HG03135 (cell line): Measurements from ENCODE around the gene TPD52L2.

Source experiments
- ATAC-seq: cut with Tn5 transposase; IDR thresholded peaks from one replicate; pipeline ENCODE4 v1.9.1; 2021; ENCODE audit warnings: mild to moderate bottlenecking, moderate library complexity; ENCODE audit not compliant: unreplicated experiment

The TPD52L2 gene

GRCh38 chr20:63864978-63865640, at the start of gene TPD52L2:
TPD52L2 (plus strand) TSS chr20:63865270; CDS start chr20:63865366, 96 bp downstream.
- peak; percentile 66 for ATAC-seq

- ATAC-seq, result no peak
Measured at GRCh38 chr20:63815615-63816253, 49.3 kb upstream of the TPD52L2 start.

GRCh38 chr20:63819224-63819921, 45.7 kb upstream of the TPD52L2 start:
- no peak for ATAC-seq

- no peak for ATAC-seq
Measured at GRCh38 chr20:63821811-63822210, 43.3 kb upstream of the TPD52L2 start.

GRCh38 chr20:63822276-63822696, 42.8 kb upstream of the TPD52L2 start:
- ATAC-seq, result no peak

GRCh38 chr20:63823691-63824311, 41.3 kb upstream of the TPD52L2 start:
- no peak for ATAC-seq

GRCh38 chr20:63825331-63826118, 39.5 kb upstream of the TPD52L2 start:
- no peak for ATAC-seq

- ATAC-seq, result no peak
Measured at GRCh38 chr20:63826753-63827152, 38.3 kb upstream of the TPD52L2 start.

GRCh38 chr20:63828124-63828523, 36.9 kb upstream of the TPD52L2 start:
- no peak for ATAC-seq

GRCh38 chr20:63828545-63828944, 36.5 kb upstream of the TPD52L2 start:
- ATAC-seq, result no peak

- ATAC-seq, result no peak
Measured at GRCh38 chr20:63828951-63829350, 36.1 kb upstream of the TPD52L2 start.

- no peak for ATAC-seq
Measured at GRCh38 chr20:63829603-63829944, 35.5 kb upstream of the TPD52L2 start.

GRCh38 chr20:63829945-63830835, 34.9 kb upstream of the TPD52L2 start:
- peak; percentile 15 for ATAC-seq

- ATAC-seq, result peak; percentile 58
Measured at GRCh38 chr20:63830841-63831588, 34.1 kb upstream of the TPD52L2 start, which contains the start of gene ZBTB46. ZBTB46 (minus strand) TSS chr20:63831264; CDS start chr20:63790757, 40,507 bp downstream.

GRCh38 chr20:63831646-63831992, 33.5 kb upstream of the TPD52L2 start:
- peak; percentile 23 for ATAC-seq

- peak; percentile 12 for ATAC-seq
Measured at GRCh38 chr20:63831993-63832686, 32.9 kb upstream of the TPD52L2 start.

GRCh38 chr20:63833776-63834490, 31.1 kb upstream of the TPD52L2 start:
- ATAC-seq, result no peak

GRCh38 chr20:63834491-63834880, 30.6 kb upstream of the TPD52L2 start:
- ATAC-seq, result no peak
